ENCODE results near the gene MALRD1. TPM values are rescaled to one million over a fixed set of nuclear protein-coding genes. Genes with fewer than 3 reads are reported as not detected.

The MALRD1 gene
- total RNA-seq, 1 donor from 2014 or later: 0.84 TPM

GRCh38 chr10:19250546-19250945, 201.9 kb downstream of the MALRD1 start:
- Mint-ChIP-seq H3K4me3 (no peak overlapping the region), H3K27ac (ENCODE audit: unreplicated experiment) (no peak overlapping the region), H3K4me1 (no peaks in the 10 kb centered on the region), H3K36me3 (ENCODE audit: low read depth) (no peaks in the 10 kb centered on the region), H3K27me3 (ENCODE audit: low read depth) (no peaks in the 10 kb centered on the region), H3K9me3 (no peaks in the 10 kb centered on the region)
- no peak for DNase-seq (ENCODE audit: low read depth, low spot score)
- no peak for TF ChIP-seq CTCF (conservative IDR thresholded peaks at IDR 0.05)

GRCh38 chr10:19252531-19252930, 203.9 kb downstream of the MALRD1 start:
- Mint-ChIP-seq H3K27me3 (ENCODE audit: low read depth) (no peaks in the 10 kb centered on the region), H3K4me1 (no peaks in the 10 kb centered on the region), H3K4me3 (no peak overlapping the region), H3K36me3 (ENCODE audit: low read depth) (no peaks in the 10 kb centered on the region), H3K27ac (ENCODE audit: unreplicated experiment) (no peak overlapping the region), H3K9me3 (no peaks in the 10 kb centered on the region)
- TF ChIP-seq CTCF (conservative IDR thresholded peaks at IDR 0.05): no peak
- DNase-seq (ENCODE audit: low read depth, low spot score): no peak

- TF ChIP-seq CTCF (conservative IDR thresholded peaks at IDR 0.05): no peak
- Mint-ChIP-seq H3K27me3 (ENCODE audit: low read depth) (no peaks in the 10 kb centered on the region), H3K4me1 (no peaks in the 10 kb centered on the region), H3K27ac (ENCODE audit: unreplicated experiment) (no peak overlapping the region), H3K36me3 (ENCODE audit: low read depth) (no peaks in the 10 kb centered on the region), H3K9me3 (no peaks in the 10 kb centered on the region), H3K4me3 (no peak overlapping the region)
- no peak for DNase-seq (ENCODE audit: low read depth, low spot score)
Measured at GRCh38 chr10:19256331-19256730, 207.7 kb downstream of the MALRD1 start.

GRCh38 chr10:19263262-19263661, 214.7 kb downstream of the MALRD1 start:
- H3K4me1 Mint-ChIP-seq: no peaks in the 10 kb centered on the region
- peaks cover 3% of the 10 kb centered on the region for H3K9me3 Mint-ChIP-seq
- no peaks in the 10 kb centered on the region for H3K36me3 Mint-ChIP-seq (ENCODE audit: low read depth)
- TF ChIP-seq CTCF (conservative IDR thresholded peaks at IDR 0.05): no peak
- H3K4me3 Mint-ChIP-seq: no peak overlapping the region
- no peak overlapping the region for H3K27ac Mint-ChIP-seq (ENCODE audit: unreplicated experiment)
- H3K27me3 Mint-ChIP-seq (ENCODE audit: low read depth): no peaks in the 10 kb centered on the region
- no peak for DNase-seq (ENCODE audit: low read depth, low spot score)

GRCh38 chr10:19283285-19283684, 234.7 kb downstream of the MALRD1 start:
- no peaks in the 10 kb centered on the region for H3K4me1 Mint-ChIP-seq
- no peak overlapping the region for H3K27ac Mint-ChIP-seq (ENCODE audit: unreplicated experiment)
- H3K27me3 Mint-ChIP-seq (ENCODE audit: low read depth): no peaks in the 10 kb centered on the region
- H3K9me3 Mint-ChIP-seq: no peaks in the 10 kb centered on the region
- no peak for TF ChIP-seq CTCF (conservative IDR thresholded peaks at IDR 0.05)
- no peaks in the 10 kb centered on the region for H3K36me3 Mint-ChIP-seq (ENCODE audit: low read depth)
- H3K4me3 Mint-ChIP-seq: no peak overlapping the region
- no peak for DNase-seq (ENCODE audit: low read depth, low spot score)

GRCh38 chr10:19283786-19284185, 235.2 kb downstream of the MALRD1 start:
- DNase-seq (ENCODE audit: low read depth, low spot score): no peak
- no peaks in the 10 kb centered on the region for H3K4me1 Mint-ChIP-seq
- no peak overlapping the region for H3K27ac Mint-ChIP-seq (ENCODE audit: unreplicated experiment)
- H3K36me3 Mint-ChIP-seq (ENCODE audit: low read depth): no peaks in the 10 kb centered on the region
- H3K4me3 Mint-ChIP-seq: no peak overlapping the region
- H3K9me3 Mint-ChIP-seq: no peaks in the 10 kb centered on the region
- TF ChIP-seq CTCF (conservative IDR thresholded peaks at IDR 0.05): no peak
- H3K27me3 Mint-ChIP-seq (ENCODE audit: low read depth): no peaks in the 10 kb centered on the region
